Stimulated activated CD8-positive, alpha-beta memory T cell treated with anti-CD3 and anti-CD28 coated beads, Interleukin-7, amount 100 ng/mL, for 4 hours (primary cell): ENCODE results near the gene JAML.

Experiments
- DNase-seq, 2 donors: peaks; one replicate each; pipeline ENCODE4 v3.0.0-alpha.2; 2020; ENCODE audit warnings: low read depth in 2 of 2

The JAML gene

DNA sequence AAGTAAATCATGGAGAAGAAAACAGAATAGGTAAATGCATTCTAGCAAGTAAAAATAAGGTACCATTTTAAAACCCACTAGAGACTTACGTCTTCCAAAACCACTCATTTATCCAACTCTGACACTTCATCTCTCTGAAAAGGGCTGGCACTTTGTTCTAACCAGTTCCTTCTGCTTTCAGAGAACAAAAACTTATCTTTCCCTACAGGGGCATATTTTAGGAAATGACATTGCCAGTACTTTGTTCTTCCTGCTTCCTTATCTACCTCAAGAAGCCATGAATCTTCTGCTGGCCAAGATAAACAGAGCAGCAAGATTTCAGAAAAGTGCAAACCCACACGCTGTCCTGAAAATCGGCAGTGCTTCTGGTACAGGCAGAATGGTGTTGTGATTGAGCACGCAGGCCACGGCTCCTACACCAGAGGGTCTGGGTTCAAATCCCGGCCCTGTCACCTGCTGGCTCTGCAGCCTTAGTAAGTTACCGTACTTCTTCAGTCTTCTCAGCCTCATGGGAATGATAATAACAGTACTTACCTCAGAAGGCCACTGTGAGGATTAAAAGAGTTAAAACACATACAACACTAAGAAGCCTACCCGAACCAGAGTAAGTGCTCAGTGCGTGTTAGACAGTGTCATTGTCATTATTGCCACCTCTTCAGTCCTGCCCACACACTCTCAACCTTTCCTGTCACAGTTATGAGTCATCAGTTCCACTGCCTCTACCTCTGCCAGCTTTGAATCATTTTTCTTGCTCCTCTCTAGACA, 16.4 kb upstream of the JAML start:
- peak; percentile 56 to 82 for DNase-seq

DNA sequence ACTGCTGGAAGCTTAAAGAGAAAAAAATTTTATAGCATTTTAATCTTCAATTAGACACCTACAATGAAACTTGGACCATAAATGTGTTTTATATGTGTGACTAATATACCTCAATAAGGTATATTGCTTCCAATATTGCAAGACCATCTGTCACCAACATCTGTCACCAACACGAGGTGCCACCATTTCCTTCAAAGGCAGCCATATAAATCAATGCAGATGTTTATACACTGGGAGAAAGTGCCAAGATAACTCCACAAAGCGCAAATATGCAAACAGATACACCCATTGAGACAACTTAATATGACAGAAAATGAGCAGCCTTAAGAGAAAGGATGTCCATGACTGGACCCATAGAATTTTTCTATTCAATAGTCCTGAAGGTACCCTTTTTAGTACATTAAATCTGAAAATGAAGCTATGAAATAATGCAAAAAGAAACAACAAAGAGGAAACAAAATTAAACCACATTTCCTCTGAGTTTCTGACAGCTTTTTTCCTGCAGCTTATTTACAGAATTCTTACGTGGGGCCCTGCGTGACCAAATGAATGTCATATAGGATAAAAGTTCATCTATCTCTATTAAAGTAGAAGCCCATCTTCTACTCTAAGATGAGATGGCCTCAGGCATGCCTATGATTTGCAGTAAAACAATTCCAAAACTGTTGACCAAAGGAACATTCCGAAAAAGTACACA, 14.8 kb upstream of the JAML start:
- DNase-seq = no peak

DNA sequence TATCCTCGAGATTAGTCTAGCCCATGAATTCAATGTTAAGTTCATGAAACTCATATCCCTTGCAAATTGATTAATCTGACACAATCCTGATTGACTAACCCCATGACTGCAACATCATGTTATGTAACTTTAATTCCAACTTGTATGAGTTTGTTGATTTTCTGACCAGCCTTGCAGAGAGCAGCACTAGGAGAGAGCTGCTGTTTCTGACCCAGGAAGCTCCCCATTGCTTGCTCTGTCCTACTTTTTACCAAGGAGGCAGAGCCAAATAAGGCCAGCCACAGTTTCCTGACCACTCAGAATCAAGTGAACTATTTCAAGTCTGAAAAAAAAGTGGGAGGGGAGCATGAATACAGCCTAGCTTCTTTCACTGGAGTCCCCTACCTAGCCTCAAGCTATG, 14.1 kb upstream of the JAML start:
- no peak for DNase-seq

DNA sequence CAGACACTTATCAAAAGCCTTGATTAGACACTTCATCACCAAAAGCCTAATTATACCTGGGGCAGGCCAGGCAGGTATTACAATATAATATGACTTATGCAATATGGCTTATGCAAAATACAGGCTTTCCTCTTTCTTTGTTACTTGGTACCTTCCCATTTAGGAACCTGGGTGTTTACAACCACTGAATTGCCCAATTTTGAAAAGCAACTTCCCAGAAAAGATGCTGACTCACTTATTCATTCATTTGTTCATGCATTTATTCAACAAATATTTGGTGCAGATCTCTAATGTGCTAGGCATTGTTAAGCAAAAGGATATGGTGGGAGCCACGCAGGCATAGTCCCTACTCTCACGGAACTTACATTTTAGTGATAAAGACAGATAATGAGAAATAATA, 13.6 kb upstream of the JAML start:
- no peak for DNase-seq

DNA sequence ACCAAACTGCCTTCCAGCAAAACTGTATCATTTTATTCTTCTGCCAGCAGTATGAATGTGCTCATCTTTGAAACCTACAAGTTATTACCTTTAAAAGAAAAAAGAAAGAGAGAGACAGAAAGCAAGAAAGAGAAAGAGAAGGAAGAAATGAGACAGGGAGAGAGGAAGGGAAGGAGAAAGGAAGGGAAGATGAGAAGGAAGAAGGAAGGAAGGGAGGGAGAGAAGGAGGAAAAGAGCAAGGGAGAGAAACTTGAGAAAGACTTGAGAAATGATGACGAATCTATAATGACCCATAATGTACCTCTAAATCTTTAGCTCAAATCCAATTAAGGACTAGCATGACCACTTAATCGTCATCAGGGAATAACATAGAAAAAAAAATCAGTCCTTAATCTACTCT, 11.4 kb upstream of the JAML start:
- no peak for DNase-seq

DNA sequence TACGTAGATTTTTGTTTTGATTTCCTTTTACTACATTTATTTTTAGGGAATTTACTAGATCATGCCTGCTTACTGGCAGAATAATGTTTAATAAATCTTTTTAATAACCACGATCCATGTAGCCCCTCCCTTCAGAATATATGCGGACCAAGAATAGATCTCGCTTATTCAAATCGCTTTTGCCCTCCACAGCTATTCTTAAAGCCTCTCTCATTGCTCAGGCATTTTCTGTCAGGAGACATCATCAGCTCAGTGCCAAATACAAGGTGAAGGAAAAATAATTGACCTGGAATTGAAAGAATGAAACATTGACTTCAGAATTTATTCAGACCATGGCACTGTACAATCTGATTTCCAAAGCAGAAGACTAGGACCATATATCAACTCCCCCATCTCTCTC, 10.0 kb upstream of the JAML start:
- DNase-seq = no peak

DNA sequence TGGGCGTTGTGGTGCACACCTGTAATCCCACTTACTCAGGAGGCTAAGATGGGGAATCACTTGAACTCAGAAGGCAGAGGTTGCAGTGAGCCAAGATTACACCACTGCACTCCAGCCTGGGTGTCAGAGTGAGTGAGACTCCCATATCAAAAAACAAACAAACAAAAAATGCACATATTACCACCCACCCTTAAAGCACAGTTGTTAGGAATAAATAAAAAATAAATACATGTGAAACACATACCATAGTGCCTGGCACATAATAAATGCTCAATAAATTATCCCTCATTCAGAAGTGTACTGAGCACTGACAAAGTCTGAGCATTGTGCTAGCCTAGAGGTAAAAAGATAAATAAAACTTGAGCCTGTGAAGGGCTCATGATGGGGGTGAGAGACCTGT, 9.0 kb upstream of the JAML start:
- DNase-seq = no peak

DNA sequence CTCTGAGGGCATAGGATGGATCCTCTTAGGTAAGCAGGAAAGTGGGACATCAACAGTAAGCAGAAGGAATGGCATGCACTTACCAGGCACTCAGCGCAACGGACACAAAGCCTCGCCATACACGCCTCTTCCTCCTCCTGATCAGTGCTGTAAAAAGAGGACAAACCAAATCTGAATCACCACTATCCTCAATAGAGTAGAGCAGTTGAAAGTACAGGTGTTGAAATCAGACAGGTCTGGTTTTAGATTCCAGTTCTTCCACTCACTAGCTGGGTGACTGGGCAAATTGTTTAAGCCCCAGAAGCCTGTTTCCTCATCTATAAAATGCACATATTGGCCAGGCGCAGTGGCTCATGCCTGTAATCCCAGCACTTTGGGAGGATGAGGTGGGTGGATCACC, 8.6 kb upstream of the JAML start:
- no peak for DNase-seq

DNA sequence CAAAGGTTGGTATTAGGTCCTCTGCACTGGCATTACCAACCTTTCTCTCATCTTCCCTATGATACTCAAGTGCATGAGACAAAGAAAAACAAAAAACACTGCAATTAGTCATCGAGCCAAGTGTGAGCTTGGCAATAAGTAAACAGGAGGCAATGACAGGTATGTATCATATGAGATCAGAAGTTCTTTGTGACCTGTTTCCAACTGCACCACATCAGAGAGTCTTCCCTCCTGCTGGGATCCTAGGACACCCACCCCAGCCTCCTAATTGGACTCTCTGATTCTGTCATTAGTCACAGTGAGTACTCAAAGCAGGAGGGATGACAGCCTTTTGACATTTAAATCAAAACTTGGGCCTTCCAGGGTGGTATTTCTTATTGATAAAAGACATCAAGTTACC, 7.8 kb upstream of the JAML start:
- DNase-seq = peak; percentile 35 to 50

DNA sequence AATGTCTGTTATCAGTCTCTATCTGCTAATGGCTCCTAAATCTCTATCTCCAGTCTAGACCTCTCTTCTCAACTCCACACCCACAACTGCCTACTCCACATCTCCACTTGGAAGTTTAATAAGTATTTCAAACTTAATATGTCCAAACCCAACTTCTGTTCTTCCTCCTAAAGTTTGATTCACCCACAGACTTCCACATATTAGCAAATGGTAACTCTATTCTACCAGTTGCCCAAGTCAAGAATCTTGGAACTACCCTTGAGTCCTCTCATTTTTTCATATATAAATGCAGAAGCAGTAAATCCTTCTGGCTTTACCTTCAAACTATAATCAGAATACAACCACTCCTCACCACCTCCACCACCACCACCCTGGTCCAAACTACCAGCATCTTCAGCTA, 6.7 kb upstream of the JAML start:
- DNase-seq = no peak

DNA sequence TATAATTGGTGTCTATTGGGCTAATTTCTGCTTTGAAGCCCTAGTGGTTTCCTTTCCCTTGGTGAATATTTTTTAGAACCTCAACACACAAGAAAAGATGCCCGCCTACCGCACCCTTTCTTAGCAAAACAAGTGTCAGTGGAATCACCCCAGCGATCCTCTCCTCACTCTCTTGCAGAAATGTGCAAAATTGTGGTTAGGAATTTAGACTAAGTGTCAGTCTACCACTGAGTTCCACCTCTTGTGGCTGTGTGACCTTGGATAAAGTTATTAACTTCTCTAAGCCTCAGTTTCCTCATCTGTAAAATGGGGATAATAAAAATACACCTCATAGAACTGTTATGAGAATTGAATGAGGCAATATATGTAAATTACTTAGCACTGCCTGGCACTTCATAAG, 5.3 kb upstream of the JAML start:
- peak in 1 of 2 donors; percentile 35 for DNase-seq

DNA sequence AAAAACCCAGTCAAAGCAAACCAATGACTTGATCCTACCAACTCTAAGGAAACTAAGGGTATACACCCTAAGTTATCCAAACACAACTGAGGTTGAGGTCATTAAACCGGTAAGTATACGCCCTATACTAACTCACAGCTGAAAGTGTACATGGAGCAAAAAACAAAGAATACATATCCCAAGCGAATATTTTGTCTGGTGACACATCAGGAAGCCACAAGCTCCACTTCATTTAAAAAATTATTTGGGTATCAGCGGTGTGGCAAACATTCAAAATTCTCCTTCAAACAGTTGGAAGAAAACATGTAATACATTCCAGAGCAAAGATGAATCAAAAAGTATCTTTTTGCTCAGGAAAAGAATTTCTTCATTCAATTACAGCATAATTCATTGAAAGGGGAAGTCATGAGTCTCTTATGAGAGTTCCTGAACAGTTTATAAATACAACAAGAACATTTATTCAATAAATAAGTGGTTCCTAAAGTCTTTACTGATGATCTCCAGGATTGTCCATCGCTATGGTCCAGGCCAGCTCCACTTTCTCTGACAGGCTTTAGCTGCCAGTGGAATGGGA, 4.5 kb upstream of the JAML start:
- DNase-seq = no peak

DNA sequence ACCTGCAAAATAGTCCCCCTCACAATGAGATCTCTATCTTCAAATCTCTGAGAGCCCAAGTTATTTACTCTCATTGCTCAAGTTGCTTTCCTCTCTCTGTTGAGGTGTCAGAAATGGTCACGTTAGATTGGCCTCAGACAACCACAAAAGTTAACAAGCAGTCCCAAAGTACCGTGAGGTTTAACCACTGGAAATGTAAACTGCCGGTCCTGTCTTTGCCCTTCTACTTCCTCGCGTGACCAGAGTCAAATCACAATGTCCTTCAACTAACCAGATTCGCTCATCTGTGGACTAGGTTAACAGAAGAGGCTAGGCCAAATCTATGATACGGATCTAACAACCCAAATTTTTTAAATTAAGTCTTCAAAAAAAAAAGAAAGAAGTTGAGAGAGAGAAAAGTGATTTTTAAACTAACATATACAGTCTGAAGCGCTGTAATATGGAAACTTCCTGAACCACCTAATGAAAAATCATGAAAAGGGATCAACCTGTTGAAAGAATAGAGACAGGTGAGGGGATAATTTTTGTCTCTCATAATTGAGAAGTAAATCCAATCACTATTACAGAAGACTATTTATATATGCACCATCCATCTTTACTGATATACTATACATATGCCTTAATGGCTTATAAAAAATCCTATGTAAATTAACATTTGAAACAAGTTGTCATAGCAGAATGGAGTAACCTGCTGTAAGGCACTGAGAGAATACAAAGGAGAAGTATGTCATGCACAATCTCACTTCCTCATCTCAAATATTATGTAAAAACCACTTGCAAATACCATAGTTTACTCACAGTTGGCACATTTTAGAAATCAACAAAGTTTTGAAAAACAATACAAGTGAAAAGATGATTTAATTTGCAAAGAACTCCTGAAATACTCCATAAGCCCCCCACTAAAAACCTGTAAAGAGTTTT, 3.3 kb upstream of the JAML start:
- no peak for DNase-seq

DNA sequence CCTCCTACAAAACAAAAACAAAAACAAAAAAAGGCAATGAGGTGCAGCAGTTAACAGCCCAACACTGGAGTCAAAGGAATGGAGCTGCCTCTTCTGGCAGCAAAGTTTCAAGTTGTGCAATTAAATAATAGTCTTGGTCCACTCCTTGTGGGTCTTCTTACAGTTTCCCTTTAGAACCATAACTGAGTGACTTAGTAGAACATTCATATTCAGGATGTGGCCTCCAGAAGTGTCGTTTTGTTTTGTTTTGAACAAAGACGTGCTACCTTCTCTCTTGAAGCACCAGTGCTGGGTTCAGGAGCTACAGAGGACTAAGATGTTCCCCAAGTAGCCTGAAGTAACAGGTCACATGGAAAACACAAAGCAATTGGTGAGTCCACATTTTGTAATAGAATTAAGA, 2.0 kb upstream of the JAML start:
- DNase-seq = no peak

DNA sequence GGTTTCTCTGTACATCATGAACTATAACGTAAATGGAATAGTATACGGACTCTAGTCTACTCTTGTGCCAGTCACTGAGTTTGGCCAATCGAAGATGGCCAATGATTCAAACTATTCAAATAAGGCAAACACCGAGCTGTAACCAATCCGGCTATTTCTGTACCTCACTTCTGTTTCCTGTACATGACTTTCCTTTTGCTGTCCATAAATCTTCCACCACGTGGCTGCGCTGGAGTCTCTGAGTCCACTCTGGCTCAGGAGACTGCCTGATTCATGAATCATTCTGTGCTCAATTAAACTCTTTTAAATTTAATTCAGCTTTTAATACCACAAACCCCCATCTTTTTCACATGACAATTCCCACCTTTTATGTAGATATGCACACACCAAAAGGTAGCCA, 1.5 kb upstream of the JAML start:
- DNase-seq = no peak

DNA sequence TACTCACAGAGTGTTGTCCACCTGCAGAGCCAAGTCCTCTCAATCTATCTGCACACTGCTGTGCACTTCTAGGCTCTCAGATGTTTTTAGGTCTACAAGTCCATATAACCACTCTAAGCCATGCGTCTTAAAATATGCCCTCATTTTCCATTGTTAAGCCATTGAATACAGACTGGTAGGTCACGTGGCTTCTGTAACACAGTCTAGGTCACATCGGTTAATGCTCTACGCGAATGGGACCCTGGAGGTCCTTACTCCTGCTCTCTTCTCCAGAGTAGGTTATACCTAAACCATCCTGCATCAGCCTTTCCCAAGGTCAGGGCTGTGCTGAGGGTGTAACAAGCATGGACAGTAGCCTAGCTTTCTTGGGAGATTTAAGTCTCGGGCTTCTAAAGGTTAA, 819 bp downstream of the JAML start:
- DNase-seq = no peak

DNA sequence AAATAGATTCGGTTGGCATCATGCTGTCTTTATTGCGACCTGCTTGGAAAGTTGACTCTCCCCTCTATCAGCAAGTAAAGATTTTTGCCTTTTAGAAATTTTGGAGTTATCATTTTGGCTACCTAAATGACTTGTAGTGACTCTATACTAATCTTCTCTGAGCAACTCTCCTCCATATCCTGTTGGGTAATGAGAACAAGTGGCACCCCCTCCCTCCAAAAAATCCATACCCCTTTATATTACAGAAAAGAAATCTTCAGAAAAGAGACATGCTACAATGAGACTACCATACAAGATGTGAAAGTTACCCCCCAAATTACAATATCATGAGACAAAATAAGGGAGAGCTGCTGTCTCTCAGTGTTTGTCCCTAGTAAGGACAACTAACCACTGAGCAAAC, 1.2 kb downstream of the JAML start:
- no peak for DNase-seq

DNA sequence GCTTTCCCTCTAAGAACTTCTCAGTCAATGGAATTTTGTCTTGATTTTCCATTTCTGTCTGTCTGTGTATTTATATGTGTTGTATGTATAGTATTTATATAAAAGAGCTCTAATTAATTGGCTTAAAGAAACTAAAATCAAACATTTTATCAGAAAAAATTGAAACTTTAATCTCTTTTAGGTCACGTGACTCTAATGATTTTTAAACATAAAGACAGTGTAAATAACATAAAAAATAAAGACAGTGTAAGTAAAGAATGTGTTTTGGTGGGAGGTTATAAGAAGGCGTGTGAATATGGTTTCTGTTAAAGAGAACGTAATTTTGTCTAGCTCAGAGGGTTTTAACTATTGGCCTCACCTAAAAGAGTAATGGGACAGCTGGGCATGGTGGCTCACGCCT, 2.4 kb downstream of the JAML start:
- no peak for DNase-seq

DNA sequence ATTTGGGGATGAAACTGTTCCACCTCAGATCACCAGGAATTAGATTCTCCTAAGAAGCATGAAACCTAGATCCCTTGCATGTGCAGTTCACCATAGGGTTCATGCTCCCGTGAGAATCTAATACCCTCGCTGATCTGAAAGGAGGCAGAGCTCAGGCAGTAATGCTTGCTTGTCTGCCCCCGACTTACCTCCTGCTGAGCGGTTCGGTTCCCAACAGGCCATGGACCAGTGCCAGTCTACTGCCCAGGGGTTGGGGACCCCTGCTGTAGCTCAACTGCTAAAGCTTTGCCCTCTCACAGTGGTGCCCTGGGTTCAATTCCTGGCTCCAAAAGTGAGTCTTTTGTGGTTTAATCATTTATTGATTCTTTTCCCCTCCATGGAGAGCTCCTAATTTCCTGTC, 3.4 kb downstream of the JAML start:
- no peak for DNase-seq

DNA sequence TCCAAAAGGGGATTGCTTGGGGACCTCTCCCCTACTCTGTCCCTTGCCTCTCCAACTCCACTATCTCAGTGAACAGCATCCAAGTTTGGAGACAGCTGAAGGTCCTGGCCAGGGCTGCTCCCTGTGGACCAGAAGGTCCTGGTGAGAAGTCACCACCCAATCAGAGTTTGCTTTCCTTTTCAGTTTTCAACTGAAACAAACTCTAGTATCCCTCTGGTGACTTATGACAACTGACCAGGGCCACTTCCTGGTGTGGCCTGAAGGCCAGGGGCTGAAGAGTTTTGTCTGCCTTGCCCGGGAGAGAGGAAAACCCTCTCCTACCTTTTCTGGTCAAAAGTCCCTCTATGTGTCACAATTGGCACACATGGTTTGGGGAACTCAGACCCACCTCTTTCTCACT, 5.1 kb downstream of the JAML start:
- no peak for DNase-seq

DNA sequence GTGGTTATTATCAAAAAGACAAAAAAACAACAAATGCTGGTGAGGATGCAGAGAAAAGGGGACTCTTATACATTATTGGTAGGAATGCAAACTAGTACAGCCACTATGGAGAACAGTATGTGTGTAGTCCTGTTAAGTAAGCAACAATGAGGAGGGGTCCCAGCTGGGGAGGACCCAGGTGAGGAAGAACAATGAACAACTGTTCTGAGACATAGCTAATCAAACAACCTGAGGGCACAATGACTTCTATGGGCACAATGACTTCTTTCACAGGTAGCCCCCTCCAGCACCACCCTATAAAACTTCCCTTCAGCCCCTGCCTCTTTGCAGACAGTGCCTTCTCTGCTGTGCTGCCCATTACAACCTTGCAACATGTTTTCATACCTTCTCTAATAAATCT, 5.6 kb downstream of the JAML start:
- DNase-seq = no peak

DNA sequence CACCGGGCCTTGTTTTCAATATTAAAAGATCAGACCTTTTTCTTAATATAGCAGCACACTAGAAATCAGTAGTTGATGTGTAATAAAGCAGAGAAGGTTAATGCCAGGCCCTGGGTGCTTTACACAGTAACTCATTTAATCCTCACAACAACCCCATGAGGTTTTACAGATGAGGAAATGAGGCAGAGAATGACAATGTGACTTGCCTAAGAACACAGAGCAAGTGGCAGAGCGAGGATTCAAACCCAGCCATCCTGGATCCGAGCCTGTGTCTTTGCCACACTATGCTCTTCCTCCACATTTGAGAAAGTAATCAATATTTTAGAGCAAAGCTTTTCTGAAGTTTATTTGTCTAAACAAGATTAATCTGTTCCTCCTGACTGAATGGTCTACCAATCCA, 7.2 kb downstream of the JAML start:
- DNase-seq = no peak
